SK-N-SH (cell line): ENCODE measurements around the gene PITHD1.

Source experiments
- CTCF ChIP-seq: fragments of 200-600 bp; sonication (generic); IDR thresholded peaks from 2 replicates; pipeline ENCODE4 v1.6.1; 2017; ENCODE audit warnings: antibody characterized with exemption, mild to moderate bottlenecking, moderate library complexity
- EP300 ChIP-seq, 2 experiments: IDR thresholded peaks; 2 replicates each; pipeline versions ENCODE4 v1.4.0 to v1.6.1; 2012; ENCODE audit warnings: borderline replicate concordance in 1 of 2, low read depth in 1 of 2, low read length in 1 of 2
- FOXM1 ChIP-seq: IDR thresholded peaks from 2 replicates; pipeline ENCODE4 v1.4.0; 2012; ENCODE audit warnings: low read depth, mild to moderate bottlenecking
- GABPA ChIP-seq: IDR thresholded peaks from 2 replicates; pipeline ENCODE4 v1.4.0; 2012; ENCODE audit warnings: low read depth, mild to moderate bottlenecking
- NFIC ChIP-seq: IDR thresholded peaks from 2 replicates; pipeline ENCODE4 v1.4.0; 2012; ENCODE audit warnings: borderline replicate concordance
- NRF1 ChIP-seq: IDR thresholded peaks from 2 replicates; pipeline ENCODE4 v1.6.1; 2012; ENCODE audit warnings: low read depth, mild to moderate bottlenecking, low read length
- POLR2AphosphoS5 ChIP-seq: IDR thresholded peaks from 2 replicates; pipeline ENCODE4 v1.6.1; 2012; ENCODE audit warnings: low read depth, low read length
- RAD21 ChIP-seq: IDR thresholded peaks from 2 replicates; pipeline ENCODE4 v1.6.1; 2012; ENCODE audit warnings: mild to moderate bottlenecking, low read length
- RCOR1 ChIP-seq: fragments of 150-350 bp; IDR thresholded peaks from 2 replicates; pipeline ENCODE4 v1.6.1; 2017; ENCODE audit warnings: antibody characterized with exemption, low read length
- REST ChIP-seq: IDR thresholded peaks from 2 replicates; pipeline ENCODE4 v1.6.1; 2012; ENCODE audit warnings: mild to moderate bottlenecking, low read depth, low read length, moderate library complexity
- RFX5 ChIP-seq: IDR thresholded peaks from 2 replicates; pipeline ENCODE4 v1.6.1; 2012; ENCODE audit warnings: mild to moderate bottlenecking, improper control_type of control experiment, low read length
- YY1 ChIP-seq: IDR thresholded peaks from 2 replicates; pipeline ENCODE4 v1.4.0; 2012; ENCODE audit warnings: low read depth, mild to moderate bottlenecking
- TF ChIP-seq, protein P1 (sequence below): IDR thresholded peaks from 2 replicates; pipeline ENCODE4 v1.4.0; 2012; ENCODE audit warnings: low read depth
- TF ChIP-seq, protein P2 (sequence below): IDR thresholded peaks from 2 replicates; pipeline ENCODE4 v1.4.0; 2012; ENCODE audit warnings: low read depth, borderline replicate concordance

DNA sequence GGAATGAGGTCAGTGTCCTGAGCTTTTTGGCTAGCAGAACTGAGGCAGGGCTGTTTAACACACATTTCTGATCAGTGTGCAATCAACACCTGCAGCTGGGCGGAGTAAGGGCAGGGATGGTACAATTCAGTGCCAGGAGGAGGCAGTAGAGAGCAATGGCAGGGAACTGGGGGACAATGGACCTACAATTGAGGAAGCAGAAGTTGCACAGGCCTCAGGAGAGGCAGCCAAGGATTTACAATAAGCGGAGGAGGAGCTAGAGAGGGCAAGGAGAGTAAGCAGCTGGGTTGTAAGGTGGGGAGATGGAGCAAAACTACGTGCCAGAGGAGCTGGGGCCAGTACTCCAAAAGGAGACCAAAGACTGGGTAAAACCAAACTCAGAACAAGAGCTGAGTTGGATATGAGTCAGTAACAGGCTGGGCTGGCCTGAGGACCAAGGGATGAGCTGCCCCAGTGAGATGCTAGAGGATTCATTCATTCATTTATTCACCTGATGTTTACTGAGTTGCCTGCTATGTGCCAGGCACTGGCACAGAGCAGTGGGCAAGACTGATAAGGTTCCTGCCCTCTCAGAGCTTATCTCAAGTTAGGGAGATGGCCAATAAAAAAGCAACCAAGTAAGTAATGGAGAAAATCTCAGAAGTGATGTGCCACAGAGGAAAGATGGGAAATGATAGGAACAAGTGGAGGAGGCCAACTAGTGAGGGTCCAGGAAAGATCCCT, 32.8 kb downstream of the PITHD1 start:
- no peak for TF ChIP-seq GABPA
- TF ChIP-seq RCOR1 = no peak
- no peak for TF ChIP-seq YY1
- TF ChIP-seq POLR2AphosphoS5 = no peak
- TF ChIP-seq NFIC = no peak
- no peak for TF ChIP-seq FOXM1
- TF ChIP-seq CTCF = peak; percentile 67
- no peak for TF ChIP-seq RFX5
- no peak for TF ChIP-seq EP300 (IDR thresholded peaks at IDR 0.05; ENCODE audit: borderline replicate concordance in 1 of 2, low read depth in 1 of 2, low read length in 1 of 2)
- TF ChIP-seq, protein P1, sequence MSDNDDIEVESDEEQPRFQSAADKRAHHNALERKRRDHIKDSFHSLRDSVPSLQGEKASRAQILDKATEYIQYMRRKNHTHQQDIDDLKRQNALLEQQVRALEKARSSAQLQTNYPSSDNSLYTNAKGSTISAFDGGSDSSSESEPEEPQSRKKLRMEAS = no peak
- TF ChIP-seq REST = no peak
- peak; percentile 56 for TF ChIP-seq RAD21
- no peak for TF ChIP-seq NRF1
- TF ChIP-seq, protein P2, sequence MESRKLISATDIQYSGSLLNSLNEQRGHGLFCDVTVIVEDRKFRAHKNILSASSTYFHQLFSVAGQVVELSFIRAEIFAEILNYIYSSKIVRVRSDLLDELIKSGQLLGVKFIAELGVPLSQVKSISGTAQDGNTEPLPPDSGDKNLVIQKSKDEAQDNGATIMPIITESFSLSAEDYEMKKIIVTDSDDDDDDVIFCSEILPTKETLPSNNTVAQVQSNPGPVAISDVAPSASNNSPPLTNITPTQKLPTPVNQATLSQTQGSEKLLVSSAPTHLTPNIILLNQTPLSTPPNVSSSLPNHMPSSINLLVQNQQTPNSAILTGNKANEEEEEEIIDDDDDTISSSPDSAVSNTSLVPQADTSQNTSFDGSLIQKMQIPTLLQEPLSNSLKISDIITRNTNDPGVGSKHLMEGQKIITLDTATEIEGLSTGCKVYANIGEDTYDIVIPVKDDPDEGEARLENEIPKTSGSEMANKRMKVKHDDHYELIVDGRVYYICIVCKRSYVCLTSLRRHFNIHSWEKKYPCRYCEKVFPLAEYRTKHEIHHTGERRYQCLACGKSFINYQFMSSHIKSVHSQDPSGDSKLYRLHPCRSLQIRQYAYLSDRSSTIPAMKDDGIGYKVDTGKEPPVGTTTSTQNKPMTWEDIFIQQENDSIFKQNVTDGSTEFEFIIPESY = no peak
